GM12878 (cell line): Measurements from ENCODE around the gene SYK. TPM values are rescaled to one million over a fixed set of nuclear protein-coding genes. Genes with fewer than 3 reads are reported as not detected.

Source experiments
- ATAC-seq: fragments of 200-7000 bp; cut with Tn5 transposase; 3 replicates; pipeline ENCODE4 v1.9.1; 2020; ENCODE audit warnings: mild to moderate bottlenecking, moderate library complexity
- BruUV-seq: library from RNA; stranded (reverse); fragments of 400-500 nt; replicated peaks from 2 replicates; lab custom pipeline; 2021; lab: Mats Ljungman, UMichigan
- CTCF ChIA-PET: fragments of 300-600 bp; sonication (Branson Sonifier 250); formaldehyde crosslinking; extraction: SDS; loops from one replicate; lab custom pipeline; 2021; ENCODE audit warnings: inconsistent platforms; lab: Yijun Ruan, JAX
- POLR2A ChIA-PET: fragments of 350-600 bp; formaldehyde crosslinking; extraction: SDS; loops from one replicate; lab custom pipeline; 2021; ENCODE audit warnings: inconsistent platforms; lab: Charles Lee
- RAD21 ChIA-PET: fragments of 300-600 bp; sonication (Branson Sonifier 250); formaldehyde crosslinking; loops from one replicate; lab custom pipeline; 2023; ENCODE audit warnings: antibody characterized with exemption; ENCODE audit not compliant: unreplicated experiment; lab: Charles Lee
- SMC1A ChIA-PET: fragments of 300-600 bp; sonication (Branson Sonifier 250); formaldehyde crosslinking; loops from one replicate; lab custom pipeline; 2023; ENCODE audit not compliant: unreplicated experiment, uncharacterized antibody; lab: Charles Lee
- DNase-seq: peaks from one replicate; pipeline ENCODE4 v3.0.0-alpha.2; 2011; ENCODE audit warnings: low read depth, low spot score
- FAIRE-seq: peaks from 3 replicates; lab custom pipeline; 2011; peaks lifted over from hg19 to GRCh38; lab: Jason Lieb, UNC
- H2AFZ ChIP-seq: 2 replicates; pipeline ENCODE4 v1.6.0; 2011; ENCODE audit warnings: low read depth, low read length, control low read depth; ENCODE audit not compliant: control insufficient read depth
- H3K27ac ChIP-seq: 2 replicates; pipeline ENCODE4 v1.5.1; 2011; ENCODE audit warnings: control low read depth; ENCODE audit not compliant: control insufficient read depth, insufficient read depth
- H3K27me3 ChIP-seq, 2 experiments: replicated peaks in 1 of 2; 2 replicates each; pipeline versions ENCODE4 v1.6.0 to v1.6.1; 2011; ENCODE audit warnings: low read length in 1 of 2; ENCODE audit not compliant: control insufficient read depth in 2 of 2, insufficient read depth in 2 of 2
- H3K36me3 ChIP-seq, 2 experiments: 2 replicates each; pipeline ENCODE4 v1.5.1; 2011; ENCODE audit warnings: low read length in 1 of 2; ENCODE audit not compliant: control insufficient read depth in 2 of 2, insufficient read depth in 2 of 2
- H3K4me1 ChIP-seq: 2 replicates; pipeline ENCODE4 v1.6.1; 2011; ENCODE audit warnings: mild to moderate bottlenecking, low read length, moderate library complexity, mixed read lengths; ENCODE audit not compliant: control insufficient read depth, insufficient read depth
- H3K4me2 ChIP-seq: 2 replicates; pipeline ENCODE4 v1.6.0; 2011; ENCODE audit warnings: control low read depth; ENCODE audit not compliant: control insufficient read depth, insufficient read depth
- H3K4me3 ChIP-seq: fragments of 200-600 bp; sonication (generic); 2 replicates; pipeline ENCODE4 v1.5.1; 2016
- H3K79me2 ChIP-seq: 2 replicates; pipeline ENCODE4 v1.6.0; 2011; ENCODE audit warnings: low read length; ENCODE audit not compliant: control insufficient read depth, insufficient read depth
- H3K9ac ChIP-seq: 2 replicates; pipeline ENCODE4 v1.8.0; 2011; ENCODE audit warnings: low read length, control low read depth, mixed read lengths; ENCODE audit not compliant: control insufficient read depth, insufficient read depth
- H3K9me3 ChIP-seq: replicated peaks from 3 replicates; pipeline ENCODE4 v1.5.1; 2011; ENCODE audit warnings: mild to moderate bottlenecking, low read length; ENCODE audit not compliant: control insufficient read depth, insufficient read depth
- H4K20me1 ChIP-seq: 2 replicates; pipeline ENCODE4 v1.6.0; 2011; ENCODE audit not compliant: control insufficient read depth, insufficient read depth
- BMI1 ChIP-seq: fragments of 450-650 bp; IDR thresholded peaks from 2 replicates; pipeline ENCODE4 v1.6.1; 2016; ENCODE audit warnings: mild to moderate bottlenecking, moderate library complexity, borderline replicate concordance
- CBX5 ChIP-seq: sonication (generic); IDR thresholded peaks from 2 replicates; pipeline ENCODE4 v1.6.1; 2016; ENCODE audit warnings: low read depth, moderate library complexity, mild to moderate bottlenecking, inconsistent platforms
- CHD1 ChIP-seq: IDR thresholded peaks from 2 replicates; pipeline ENCODE4 v1.6.1; 2012; ENCODE audit warnings: low read depth, low read length, improper control_type of control experiment
- IRF3 ChIP-seq: fragments of 450-650 bp; IDR thresholded peaks from 2 replicates; pipeline ENCODE4 v1.6.1; 2014; ENCODE audit warnings: mild to moderate bottlenecking
- NKRF ChIP-seq: fragments of 450-650 bp; conservative IDR thresholded peaks from 2 replicates; pipeline ENCODE4 v1.6.1; 2017; ENCODE audit warnings: mild to moderate bottlenecking, moderate library complexity
- POLR2A ChIP-seq: IDR thresholded peaks from 2 replicates; pipeline ENCODE4 v1.6.1; 2011; ENCODE audit warnings: low read depth, mild to moderate bottlenecking, low read length
- YBX1 ChIP-seq: fragments of 450-650 bp; IDR thresholded peaks from 2 replicates; pipeline ENCODE4 v1.6.1; 2016; ENCODE audit warnings: antibody characterized with exemption
- ZNF217 ChIP-seq: fragments of 450-650 bp; IDR thresholded peaks from 2 replicates; pipeline ENCODE4 v1.6.1; 2017; ENCODE audit warnings: antibody characterized with exemption, mild to moderate bottlenecking
- ZNF687 ChIP-seq: fragments of 450-650 bp; IDR thresholded peaks from 2 replicates; pipeline ENCODE4 v1.6.1; 2017; ENCODE audit warnings: mild to moderate bottlenecking, moderate library complexity
- WGBS: methylation state at CpG from one replicate; pipeline ENCODE4 v1.1.6; 2016; ENCODE audit warnings: low lambda C conversion rate; ENCODE audit not compliant: insufficient replicate concordance, insufficient coverage; ENCODE audit errors: missing lambda C conversion rate; 5-methylcytosine and 5-hydroxymethylcytosine counted together
- in situ Hi-C: fragments of 300-500 bp; cut with MboI; formaldehyde crosslinking; loops from 9 replicates; pipeline ENCODE4 v1.14.3; 2018; ENCODE audit warnings: mixed read lengths
- intact Hi-C: fragments of 100-400 bp; cut with micrococcal nuclease; formaldehyde crosslinking; loops from one replicate; pipeline ENCODE4 v1.14.2; 2022; ENCODE audit not compliant: unreplicated experiment
- polyA plus RNA-seq, 11 experiments: library from polyadenylated mRNA; depleted of rRNA in 4 of 11; unstranded in 6 of 11; stranded (reverse) in 5 of 11; fragments of >200 nt; fragmentation: Nextera tagmentation in 4 of 11; fragmentation: Illumina TruSeq in 1 of 11; extraction: Ambion mirVana in 4 of 11; extraction: Trizol in 1 of 11; gene quantifications; 1 replicate in 1 of 11; 2 replicates in 10 of 11; pipeline versions ENCODE4 v1.2.1 to v1.2.3, GENCODE V29; 2011 to 2016; ENCODE audit warnings: inconsistent platforms in 2 of 11, missing spikeins in 2 of 11, low read depth in 1 of 11
- total RNA-seq, 4 experiments: library from RNA; depleted of rRNA in 3 of 4; stranded (reverse); fragments of >200 nt in 3 of 4; fragmentation: Illumina TruSeq in 1 of 4; extraction: Trizol in 1 of 4; gene quantifications; 2 replicates each; pipeline versions ENCODE4 v1.2.1 to v1.2.3, GENCODE V29; 2013 to 2021
- TF ChIP-seq, protein P1 (sequence below): fragments of 150-350 bp; IDR thresholded peaks from 2 replicates; pipeline ENCODE4 v1.6.1; 2016; ENCODE audit warnings: low read depth, low read length
- TF ChIP-seq, protein P2 (sequence below): fragments of 450-650 bp; IDR thresholded peaks from 2 replicates; pipeline ENCODE4 v1.6.1; 2018; ENCODE audit warnings: mild to moderate bottlenecking, low read depth, moderate library complexity; ENCODE audit not compliant: partially characterized antibody

Gene SYK
- total and polyA plus RNA-seq, 10 of the 15 experiments (the other 5 are each of a cell fraction or from before 2014, with no cell fraction given) = 6.5 to 135 (median 68.8) TPM

- Histone ChIP-seq H3K79me2 (peaks cover 12% of the 10 kb centered on the region), H3K4me1 (peaks cover 26% of the 10 kb centered on the region), H3K27ac (no peak overlapping the region), H3K27me3 (no peaks in the 10 kb centered on the region), H3K4me3 (no peak overlapping the region), H4K20me1 (no peaks in the 10 kb centered on the region), H2AFZ (no peak overlapping the region), H3K9me3 (no peaks in the 10 kb centered on the region), H3K9ac (no peak overlapping the region), H3K36me3 (peaks cover 13 to 25% of the 10 kb centered on the region in 2 experiments; a peak in 3 of 4 replicates), H3K4me2 (no peak overlapping the region)
- ATAC-seq (peak; percentile 29; the same call in 1 of the 3 replicates), DNase-seq (no peak), FAIRE-seq (no peak)
- CTCF ChIA-PET = no interaction called here
- SMC1A ChIA-PET = no interaction called here
- intact Hi-C loops (no loop called here), in situ Hi-C loops (no loop called here)
- RAD21 ChIA-PET = no interaction called here
- POLR2A ChIA-PET = no interaction called here
- BruUV-seq = no TSS peak
- WGBS = 85% methylated on average over 6 of the region's 6 CpGs
- TF ChIP-seq CBX5 = no peak
- TF ChIP-seq NKRF = no peak
- TF ChIP-seq IRF3 = no peak
- TF ChIP-seq, protein P1, sequence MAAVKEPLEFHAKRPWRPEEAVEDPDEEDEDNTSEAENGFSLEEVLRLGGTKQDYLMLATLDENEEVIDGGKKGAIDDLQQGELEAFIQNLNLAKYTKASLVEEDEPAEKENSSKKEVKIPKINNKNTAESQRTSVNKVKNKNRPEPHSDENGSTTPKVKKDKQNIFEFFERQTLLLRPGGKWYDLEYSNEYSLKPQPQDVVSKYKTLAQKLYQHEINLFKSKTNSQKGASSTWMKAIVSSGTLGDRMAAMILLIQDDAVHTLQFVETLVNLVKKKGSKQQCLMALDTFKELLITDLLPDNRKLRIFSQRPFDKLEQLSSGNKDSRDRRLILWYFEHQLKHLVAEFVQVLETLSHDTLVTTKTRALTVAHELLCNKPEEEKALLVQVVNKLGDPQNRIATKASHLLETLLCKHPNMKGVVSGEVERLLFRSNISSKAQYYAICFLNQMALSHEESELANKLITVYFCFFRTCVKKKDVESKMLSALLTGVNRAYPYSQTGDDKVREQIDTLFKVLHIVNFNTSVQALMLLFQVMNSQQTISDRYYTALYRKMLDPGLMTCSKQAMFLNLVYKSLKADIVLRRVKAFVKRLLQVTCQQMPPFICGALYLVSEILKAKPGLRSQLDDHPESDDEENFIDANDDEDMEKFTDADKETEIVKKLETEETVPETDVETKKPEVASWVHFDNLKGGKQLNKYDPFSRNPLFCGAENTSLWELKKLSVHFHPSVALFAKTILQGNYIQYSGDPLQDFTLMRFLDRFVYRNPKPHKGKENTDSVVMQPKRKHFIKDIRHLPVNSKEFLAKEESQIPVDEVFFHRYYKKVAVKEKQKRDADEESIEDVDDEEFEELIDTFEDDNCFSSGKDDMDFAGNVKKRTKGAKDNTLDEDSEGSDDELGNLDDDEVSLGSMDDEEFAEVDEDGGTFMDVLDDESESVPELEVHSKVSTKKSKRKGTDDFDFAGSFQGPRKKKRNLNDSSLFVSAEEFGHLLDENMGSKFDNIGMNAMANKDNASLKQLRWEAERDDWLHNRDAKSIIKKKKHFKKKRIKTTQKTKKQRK = no peak
- no peak for TF ChIP-seq YBX1
- TF ChIP-seq BMI1 = no peak
- TF ChIP-seq ZNF217 = no peak
- TF ChIP-seq POLR2A = no peak
- TF ChIP-seq ZNF687 = no peak
- TF ChIP-seq, protein P2, sequence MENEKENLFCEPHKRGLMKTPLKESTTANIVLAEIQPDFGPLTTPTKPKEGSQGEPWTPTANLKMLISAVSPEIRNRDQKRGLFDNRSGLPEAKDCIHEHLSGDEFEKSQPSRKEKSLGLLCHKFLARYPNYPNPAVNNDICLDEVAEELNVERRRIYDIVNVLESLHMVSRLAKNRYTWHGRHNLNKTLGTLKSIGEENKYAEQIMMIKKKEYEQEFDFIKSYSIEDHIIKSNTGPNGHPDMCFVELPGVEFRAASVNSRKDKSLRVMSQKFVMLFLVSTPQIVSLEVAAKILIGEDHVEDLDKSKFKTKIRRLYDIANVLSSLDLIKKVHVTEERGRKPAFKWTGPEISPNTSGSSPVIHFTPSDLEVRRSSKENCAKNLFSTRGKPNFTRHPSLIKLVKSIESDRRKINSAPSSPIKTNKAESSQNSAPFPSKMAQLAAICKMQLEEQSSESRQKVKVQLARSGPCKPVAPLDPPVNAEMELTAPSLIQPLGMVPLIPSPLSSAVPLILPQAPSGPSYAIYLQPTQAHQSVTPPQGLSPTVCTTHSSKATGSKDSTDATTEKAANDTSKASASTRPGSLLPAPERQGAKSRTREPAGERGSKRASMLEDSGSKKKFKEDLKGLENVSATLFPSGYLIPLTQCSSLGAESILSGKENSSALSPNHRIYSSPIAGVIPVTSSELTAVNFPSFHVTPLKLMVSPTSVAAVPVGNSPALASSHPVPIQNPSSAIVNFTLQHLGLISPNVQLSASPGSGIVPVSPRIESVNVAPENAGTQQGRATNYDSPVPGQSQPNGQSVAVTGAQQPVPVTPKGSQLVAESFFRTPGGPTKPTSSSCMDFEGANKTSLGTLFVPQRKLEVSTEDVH = no peak
- TF ChIP-seq CHD1 = no peak
Measured at GRCh38 chr9:90843525-90843924, 41.9 kb downstream of the SYK start.
